ENCODE results near the gene MEX3D.

The MEX3D gene

DNA sequence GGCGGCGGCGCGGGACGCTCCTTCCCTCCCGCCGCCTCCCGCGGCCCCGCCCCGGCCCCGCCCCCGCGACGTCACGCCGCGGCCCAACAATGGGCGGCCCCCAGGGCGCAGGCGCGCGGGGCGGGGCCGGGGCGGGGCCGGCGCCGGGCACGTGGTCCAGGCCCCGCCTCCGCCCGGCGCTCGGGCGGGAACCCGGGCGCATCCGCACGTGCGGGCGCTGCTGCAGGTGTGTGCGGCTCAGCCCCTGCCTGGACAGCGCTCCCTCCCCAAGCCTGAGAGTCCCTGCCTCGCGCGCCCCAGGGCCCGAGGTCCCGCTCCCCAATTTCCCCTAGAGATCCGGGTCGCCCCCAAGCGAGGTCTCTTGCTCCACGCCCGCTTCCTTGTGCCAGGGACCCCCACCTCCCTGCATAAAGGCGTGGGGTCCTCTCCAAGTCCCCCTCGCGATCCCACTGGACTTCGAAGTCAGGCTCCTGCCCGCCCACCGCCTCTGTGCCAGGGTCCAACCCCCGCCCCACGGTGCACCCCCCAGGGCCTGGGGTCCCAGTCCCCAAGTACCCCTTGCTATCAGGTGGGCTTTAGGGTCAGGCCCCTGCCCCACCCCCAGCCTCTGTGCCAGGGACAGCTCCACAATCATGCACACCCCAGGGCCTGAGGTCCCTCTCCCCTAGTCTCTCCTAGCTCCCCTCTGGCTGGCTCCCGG, at the start of gene MEX3D:
Gene MEX3D (minus strand): TSS at position 6 of the 700 bp plus-strand sequence. CDS start 267 bp downstream, outside the sequence.
- in situ Hi-C loops (cut with HindIII; ENCODE audit: low sequenced_read_pairs), result no loop called here

DNA sequence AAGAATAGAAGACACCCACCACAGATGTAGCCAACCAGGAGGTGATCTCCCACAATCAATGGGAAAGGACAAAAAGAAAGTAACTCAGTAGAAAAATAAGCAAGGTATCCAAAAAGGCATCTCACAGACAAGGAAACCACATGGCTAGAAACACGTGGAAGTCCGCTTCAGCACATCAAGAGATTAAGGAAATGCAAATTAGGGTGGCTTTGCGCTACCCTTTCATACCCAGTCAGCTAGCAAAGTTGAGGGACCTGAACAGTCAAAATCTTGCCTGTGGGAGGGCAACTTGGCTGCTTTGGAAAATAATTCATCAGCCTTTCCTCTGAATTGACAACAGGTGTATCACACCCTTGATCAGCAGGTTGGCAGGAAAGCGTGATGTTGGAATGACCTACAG, 48.8 kb upstream of the MEX3D start:
- in situ Hi-C loops (cut with HindIII; ENCODE audit: low sequenced_read_pairs), result no loop called here

DNA sequence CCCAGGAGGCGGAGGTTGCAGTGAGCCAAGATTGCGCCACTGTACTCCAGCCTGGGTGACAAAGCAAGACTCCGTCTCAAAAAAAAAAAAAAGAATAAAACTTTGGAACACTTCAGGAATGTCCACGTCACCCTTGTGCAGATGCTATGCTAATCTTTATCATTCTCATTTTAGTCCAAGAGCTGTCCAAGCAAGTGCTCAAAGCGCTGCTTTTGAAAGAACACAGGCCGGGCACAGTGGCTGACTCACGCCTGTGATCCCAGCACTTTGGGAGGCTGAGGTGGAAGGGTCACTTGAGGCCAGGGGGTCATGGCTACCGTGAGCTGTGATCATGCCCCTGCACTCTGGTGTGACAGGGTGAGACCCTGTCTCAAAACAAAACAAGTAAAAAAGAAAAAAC, 48.3 kb upstream of the MEX3D start:
- in situ Hi-C loops (cut with HindIII; ENCODE audit: low sequenced_read_pairs), result no loop called here

DNA sequence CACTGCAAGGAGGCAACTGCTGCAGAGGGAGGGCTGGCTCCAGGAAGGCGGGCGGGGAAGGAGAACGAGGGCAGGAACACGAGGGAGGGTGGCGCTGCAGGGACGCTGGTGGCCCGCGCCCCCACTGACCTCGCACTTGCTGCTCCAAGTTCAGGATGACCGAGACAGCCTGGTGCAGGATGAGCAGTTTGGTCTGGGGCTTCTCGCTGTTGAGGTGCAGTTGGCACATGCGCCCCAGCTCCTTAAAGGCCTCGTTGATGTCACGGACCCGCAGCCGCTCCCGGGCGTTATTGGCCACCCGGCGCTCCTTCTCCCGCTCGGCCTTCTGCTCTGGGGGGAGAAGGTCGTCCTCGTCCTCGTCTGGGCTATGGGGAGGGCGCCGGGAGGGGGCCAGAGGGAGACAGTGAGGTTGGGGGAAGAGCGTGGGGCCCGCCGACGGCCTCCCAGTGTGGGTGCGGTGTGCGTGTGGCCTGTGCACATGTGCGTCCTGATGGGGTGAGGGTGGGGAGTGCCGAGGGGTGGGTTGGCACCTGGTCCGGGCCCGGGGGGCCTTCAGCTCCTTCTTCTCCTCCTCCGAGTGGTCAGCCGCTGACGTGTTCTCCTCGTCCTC, 47.1 kb upstream of the MEX3D start:
- in situ Hi-C loops (cut with HindIII; ENCODE audit: low sequenced_read_pairs), result no loop called here

DNA sequence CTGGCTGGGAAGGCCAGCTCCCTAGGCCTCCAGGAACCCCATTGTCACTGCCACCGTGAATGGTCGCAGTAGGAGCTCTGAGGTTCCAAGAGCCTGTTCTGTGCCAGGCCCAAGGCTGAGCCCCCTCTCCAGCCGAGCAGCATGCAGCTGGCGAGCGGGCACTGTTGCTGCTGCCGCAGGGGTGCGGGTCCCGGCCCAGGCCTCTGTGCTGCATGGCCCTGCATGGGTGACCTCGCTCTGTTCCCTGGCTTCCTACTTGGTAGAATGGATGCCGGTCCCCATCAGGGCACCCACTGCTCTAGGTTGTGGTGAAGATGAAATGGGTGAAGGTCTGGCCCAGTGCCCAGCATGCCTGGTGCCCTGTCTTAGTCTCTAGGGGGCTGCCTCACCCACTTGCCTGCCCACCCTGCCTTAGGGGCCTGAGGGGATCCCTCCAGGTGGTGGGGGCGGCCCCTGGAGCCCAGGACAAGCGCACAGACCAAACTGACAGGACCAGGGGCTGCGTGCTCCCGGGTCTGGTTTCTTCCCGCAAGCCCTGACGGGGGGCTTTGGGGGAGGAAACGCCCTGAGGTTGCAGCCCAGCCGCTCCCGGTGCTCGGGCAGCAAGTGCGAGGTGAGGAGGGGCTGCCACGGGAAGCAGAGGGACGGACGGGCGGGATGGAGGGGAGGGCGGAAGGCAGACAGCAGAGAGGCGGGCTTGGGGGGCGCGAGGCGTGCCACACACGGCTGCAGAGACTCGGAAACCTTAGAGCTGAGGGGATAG, 45.9 kb upstream of the MEX3D start:
- in situ Hi-C loops (cut with HindIII; ENCODE audit: low sequenced_read_pairs), result no loop called here

DNA sequence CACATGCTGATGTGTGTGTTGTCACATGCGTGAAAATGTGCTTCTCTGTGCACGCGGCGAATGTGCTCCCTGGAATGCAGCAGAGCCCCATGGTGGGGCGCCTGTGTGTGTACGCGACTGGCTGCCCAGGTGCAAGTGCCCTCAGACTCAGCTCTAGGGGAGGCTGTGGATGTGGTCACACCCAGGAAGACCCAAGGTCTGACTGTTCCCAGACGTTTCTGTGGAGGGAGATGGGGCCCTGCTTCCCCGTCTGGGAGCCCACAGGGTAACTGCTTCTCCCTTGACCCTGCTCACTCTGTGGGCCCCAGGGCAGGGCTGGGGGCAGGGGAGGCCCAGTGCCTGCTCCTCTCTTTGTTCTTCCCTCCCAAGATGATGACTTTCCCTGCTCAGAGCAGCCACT, 45.0 kb upstream of the MEX3D start:
- in situ Hi-C loops (cut with HindIII; ENCODE audit: low sequenced_read_pairs), result no loop called here

DNA sequence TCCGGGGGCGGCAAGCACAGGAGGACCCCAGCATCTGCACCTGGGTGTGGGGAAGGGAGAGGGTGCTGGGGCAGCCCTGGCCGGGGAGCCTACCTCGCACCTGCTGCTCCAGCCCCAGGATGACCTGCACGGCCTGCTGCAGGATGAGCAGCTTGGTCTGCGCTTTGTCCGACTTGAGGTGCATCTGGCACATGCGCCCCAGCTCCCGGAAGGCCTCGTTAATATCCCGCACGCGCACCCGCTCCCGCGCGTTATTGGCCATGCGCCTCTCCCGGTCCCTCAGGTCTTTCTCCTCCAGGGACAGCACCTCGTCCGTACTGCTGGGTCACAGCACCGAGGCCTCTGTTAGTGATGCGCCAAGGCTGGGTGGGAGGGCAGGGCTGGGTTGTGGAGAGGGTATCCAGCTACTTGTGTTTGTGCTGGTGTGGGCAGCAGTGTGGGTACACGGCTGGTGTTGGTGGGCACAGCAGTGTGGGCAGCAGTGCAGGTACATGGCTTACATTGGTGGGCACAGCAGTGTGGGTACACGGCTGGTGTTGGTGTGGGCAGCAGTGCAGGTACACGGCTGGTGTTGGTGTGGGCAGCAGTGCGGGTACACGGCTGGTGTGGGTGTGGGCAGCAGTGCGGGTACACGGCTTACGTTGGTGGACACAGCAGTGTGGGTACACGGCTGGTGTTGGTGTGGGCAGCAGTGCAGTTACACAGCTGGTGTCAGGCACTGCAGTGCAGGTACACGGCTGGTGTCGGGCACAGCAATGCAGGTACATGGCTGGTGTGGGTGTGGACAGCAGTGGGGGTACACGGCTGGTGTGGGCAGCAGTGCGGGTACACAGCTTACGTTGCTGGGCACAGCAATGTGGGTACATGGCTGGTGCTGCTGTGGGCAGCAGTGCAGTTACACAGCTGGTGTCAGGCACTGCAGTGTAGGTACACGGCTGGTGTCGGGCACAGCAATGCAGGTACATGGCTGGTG, 44.3 kb upstream of the MEX3D start:
- in situ Hi-C loops (cut with HindIII; ENCODE audit: low sequenced_read_pairs), result no loop called here

DNA sequence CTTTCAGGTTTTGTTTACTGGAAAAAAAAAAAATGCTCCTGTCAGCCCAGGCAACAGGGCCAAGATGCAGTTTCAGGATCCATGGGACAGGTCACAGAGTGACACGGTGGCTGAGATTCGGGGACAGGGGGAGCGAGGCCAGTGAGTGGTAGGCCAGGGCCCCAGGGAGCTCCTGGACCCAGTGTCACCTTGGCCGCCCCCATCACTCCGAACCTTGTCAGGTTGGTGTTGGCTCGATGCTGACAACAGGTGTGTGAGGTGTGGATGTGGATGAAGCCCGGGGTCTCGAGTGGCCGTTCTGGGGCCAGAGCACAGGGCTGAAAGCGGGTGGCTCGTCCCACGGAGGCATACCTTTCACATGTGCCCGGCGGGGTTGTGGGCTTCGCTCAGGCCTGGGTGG, 43.2 kb upstream of the MEX3D start:
- in situ Hi-C loops (cut with HindIII; ENCODE audit: low sequenced_read_pairs), result no loop called here

DNA sequence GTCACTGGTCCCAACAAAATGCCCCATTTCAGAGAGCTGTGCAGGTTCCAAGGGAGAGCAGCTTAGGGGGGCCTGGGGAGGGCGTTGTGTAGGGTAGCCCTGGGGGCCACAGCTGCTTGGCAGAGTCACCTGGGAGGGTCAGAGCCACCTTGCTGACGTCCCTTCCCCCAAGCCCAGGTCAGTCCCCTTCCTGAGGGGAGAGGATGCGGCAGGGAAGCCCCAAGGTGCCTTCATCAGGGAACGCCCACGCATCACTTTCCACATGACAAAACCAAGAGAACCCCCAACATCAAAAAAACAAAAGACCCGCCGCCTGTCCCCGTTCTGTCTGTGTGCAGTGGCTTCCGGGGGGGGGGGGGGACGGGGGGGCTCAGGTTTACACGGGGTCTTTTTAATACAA, 42.5 kb upstream of the MEX3D start:
- in situ Hi-C loops (cut with HindIII; ENCODE audit: low sequenced_read_pairs), result no loop called here

DNA sequence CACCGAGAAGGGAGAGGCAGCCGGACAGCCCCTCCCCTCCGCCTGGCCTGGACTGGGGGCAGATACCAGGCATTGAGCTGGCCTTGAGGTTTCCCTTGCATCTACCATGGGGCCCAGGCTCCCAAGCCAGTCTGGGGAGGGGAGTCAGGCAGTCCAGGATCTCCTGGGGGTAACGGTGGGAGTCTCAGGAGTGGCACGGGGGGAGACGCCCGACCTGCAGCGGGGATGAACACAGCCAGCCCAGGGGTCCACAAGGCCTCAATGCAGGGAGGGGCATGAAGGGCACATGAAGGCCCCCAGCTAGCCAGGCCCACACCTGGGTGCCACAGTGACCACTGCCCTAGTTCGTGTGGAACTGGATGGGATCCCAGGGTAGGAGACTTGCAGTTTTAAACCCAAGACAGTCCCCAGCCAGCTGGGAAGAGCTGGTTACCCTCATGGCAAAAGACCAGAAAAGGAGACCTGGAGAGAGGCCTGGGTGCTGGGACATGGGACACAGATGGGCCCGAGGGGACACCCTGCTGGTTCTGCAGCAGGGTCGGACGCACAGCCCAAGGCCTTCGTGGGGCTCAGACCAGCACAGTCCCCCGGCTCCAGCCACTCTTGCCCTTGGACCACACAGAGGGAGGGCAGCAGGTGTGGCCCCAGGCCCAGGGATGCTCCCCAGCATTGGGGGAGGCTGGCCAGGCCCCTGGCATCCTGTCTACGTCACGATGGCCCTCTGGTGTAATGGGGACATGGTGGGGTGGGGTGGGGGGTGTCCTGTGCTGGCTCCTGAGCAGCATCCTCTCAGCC, 41.8 kb upstream of the MEX3D start:
- in situ Hi-C loops (cut with HindIII; ENCODE audit: low sequenced_read_pairs), result no loop called here

DNA sequence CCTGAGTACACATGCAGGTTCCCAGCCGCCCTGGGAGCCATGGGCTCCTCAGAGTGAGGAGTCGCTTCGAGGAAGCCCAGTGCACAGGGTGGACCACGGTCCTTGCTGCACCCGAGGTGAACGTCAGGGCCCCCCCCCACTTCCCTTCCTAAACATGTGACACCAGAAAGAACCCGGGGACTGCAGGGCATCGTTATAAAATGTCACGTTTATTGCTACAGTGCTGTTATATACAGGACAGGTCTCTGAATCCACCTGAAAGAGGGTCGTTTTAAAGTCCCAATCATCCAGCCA, 40.9 kb upstream of the MEX3D start:
- in situ Hi-C loops (cut with HindIII; ENCODE audit: low sequenced_read_pairs), result no loop called here

DNA sequence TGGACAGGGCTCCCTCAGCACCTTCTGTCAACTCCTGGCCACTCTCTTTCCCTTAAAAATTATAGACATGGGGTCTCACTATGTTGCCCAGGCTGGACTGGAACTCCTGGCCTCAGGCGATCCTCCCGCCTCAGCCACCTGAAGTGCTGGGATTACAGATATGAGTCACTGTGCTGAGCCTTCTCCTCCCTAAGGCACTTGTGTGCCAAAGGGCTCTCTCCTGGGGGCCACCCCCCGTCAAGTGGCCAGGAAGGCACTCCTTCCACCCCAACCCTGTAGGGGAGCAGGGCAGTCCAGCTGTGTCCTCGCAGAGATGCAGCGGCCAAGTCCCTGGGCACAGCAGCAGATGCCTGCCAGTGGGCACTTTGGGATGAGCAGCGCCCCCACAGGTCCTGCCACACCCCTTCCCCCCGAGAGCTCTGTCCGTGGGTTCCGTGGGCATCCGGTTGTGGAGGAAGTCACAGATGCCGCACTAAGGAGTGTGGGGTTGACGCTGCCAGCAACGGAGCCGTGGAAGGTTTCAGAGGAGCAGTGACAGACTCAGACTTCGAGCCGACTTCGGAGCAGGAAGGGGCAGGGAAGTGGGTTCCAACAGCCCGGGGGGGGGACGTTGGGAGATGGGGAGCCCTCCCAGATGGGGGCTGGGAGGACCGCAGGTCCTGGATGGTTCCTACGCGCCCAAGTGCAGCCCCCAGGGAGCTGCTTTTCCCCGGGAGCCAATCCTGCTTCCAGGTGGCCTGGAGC, 40.4 kb upstream of the MEX3D start:
- in situ Hi-C loops (cut with HindIII; ENCODE audit: low sequenced_read_pairs), result no loop called here

DNA sequence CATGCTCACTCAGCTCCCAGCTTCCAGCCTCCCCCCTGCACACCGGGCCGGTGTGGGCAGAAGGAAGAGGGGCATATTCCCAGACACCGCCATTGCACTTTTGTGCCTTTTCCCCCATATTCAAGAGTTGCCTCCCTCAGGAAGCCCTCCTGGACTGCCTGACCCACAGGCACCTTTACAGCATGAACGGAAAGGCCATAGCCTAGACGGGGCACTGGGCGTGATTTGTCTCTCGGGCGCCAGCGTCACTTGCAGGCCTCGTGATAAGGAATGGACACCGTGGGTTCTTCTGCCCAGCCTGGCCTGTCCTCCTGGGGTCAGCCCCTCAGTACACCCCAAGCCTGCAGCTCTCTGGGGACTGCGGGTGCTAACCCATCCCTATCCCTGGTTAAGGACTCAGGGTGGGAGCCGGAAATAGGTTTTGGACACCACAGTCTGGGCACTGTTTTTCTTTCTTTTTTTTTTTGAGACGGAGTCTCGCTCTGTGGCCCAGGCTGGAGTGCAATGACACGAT, 38.1 kb upstream of the MEX3D start:
- in situ Hi-C loops (cut with HindIII; ENCODE audit: low sequenced_read_pairs), result no loop called here

DNA sequence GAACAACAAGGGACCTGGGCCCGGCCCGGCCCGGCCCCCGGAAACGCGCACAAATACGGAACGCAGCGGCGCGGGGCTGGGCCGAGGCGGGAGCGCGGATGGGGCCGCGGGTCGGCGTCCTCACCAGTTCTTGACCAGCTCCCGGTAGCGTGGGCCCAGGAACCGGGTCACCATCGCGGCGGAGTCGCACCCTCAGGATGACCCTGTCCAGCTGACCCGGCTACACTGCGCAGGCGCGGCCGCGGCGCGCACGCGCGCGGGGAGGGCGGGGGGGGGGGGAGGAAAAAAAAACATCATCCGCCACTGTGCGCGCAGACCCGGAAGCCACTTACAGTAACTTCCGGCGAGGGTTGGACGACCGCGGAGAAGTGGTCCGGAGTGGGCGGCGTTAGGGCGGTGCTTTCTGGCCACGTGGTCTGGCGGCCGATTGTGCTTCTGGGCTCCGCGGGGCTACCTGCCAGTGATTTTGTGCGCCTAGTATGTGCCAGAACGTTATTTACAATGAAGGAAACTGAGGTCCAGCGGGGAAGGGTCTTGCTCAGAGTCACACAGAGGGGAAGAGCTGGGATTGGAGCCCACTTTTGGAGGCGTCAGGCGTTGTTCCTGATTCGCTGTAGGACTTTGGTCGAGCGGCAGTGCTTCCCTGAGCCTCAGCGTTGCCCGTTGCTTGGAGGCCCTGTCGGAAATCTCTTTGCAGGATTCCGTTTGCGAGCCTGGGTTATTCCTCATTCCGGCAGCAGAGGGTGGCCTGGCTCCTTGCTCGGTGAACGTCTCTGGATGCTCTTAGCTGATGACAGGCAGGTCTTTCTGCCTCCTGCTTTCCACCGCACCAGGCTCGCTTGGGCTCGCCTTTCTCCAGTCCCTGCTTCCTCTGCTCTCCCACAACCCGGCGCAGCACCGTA, 37.4 kb upstream of the MEX3D start, which contains the start of gene UQCR11:
Gene UQCR11 (minus strand): TSS at position 227 of the 902 bp plus-strand sequence. CDS start 53 bp downstream, at position 174.
- in situ Hi-C loops (cut with HindIII; ENCODE audit: low sequenced_read_pairs), result no loop called here

DNA sequence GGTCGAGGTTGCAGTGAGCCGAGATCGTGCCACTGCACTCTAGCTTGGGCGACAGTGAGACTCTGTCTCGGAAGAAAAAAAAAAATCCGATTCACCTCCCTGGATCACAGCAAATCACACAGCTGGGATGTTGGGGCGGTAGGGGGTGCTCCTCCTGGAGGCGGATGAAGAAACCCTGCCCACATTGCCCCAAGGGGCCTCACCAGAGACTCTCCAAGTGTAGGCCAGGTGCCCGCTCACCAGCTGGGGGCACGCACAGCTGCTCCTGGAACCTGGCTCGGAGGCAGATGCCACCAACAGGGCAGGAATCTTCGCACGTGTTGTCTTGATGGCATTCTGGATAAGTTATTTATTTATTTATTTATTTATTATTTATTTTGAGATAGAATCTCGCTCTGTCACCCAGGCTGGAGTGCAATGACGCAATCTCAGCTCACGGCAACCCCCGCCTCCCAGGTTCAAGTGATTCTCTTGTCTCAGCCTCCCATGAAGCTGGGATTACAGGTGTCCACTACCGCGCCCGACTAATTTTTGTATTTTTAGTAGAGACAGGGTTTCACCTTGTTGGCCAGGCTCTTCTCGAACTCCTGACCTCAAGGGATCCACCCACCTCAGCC, 34.1 kb upstream of the MEX3D start:
- in situ Hi-C loops (cut with HindIII; ENCODE audit: low sequenced_read_pairs), result no loop called here

DNA sequence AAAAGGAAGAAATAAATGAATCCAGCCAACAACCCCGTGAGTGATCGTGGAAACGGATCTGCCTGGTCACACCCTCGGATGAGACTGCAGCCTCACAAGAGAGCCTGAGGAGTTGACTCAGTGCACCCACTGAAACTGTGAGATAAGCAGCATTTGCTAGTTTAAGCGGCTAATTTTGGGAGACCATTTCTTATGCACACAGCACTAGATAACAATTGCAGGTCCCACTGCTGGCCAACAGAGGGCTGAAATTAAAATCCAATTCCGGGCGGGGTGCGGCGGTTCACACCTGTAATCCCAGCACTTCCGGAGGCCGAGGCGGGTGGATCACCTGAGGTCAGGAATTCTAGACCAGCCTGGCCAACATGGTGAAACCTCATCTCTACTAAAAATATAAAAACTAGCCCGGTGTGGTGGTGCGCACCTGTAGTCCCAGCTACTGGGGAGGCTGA, 33.5 kb upstream of the MEX3D start:
- in situ Hi-C loops (cut with HindIII; ENCODE audit: low sequenced_read_pairs), result no loop called here

DNA sequence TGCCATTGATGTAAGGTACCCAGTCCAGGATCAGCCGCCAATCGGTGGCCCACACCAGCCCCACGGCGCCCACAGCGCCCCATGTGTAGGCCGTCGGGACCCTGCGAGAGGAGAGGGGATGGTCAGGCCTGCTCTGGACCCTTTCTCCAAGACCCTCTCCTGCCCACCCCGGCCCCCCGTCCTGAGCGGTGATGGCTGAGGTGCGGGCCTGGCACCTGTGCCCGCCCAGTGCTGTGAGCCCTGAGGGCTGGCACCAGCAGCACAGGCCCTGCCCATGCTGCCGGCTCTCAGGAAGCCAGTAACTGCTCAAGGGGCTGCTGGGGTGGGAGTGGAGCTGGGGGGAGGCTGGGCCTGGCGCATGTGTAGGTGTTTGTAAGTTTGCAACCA, 31.3 kb upstream of the MEX3D start:
- in situ Hi-C loops (cut with HindIII; ENCODE audit: low sequenced_read_pairs), result no loop called here

Data from endothelial cell of hepatic sinusoid (primary cell).